OCI-LY1 (cell line): ENCODE results near the gene ASCL2.

Experiments
- H2AFZ ChIP-seq: fragments of 200-600 bp; sonication (generic), shearing (Covaris generic); 2 replicates; pipeline ENCODE4 v1.6.0; 2014; ENCODE audit warnings: antibody characterized with exemption, mild to moderate bottlenecking, low read length
- H3F3A ChIP-seq: fragments of 200-600 bp; sonication (generic), shearing (Covaris generic); 2 replicates; pipeline ENCODE4 v1.6.0; 2014; ENCODE audit warnings: mild to moderate bottlenecking, antibody characterized with exemption, low read length, moderate library complexity; ENCODE audit not compliant: insufficient read depth
- H3K27ac ChIP-seq: fragments of 200-600 bp; sonication (generic); 2 replicates; pipeline ENCODE4 v1.5.1; 2014; ENCODE audit warnings: low read length, mixed run types, mild to moderate bottlenecking, low read depth; ENCODE audit not compliant: poor library complexity, severe bottlenecking
- H3K27me3 ChIP-seq: fragments of 200-600 bp; sonication (generic); 2 replicates; pipeline ENCODE4 v1.6.0; 2014; ENCODE audit warnings: antibody characterized with exemption, mild to moderate bottlenecking, low read length, moderate library complexity; ENCODE audit not compliant: insufficient read depth
- H3K36me3 ChIP-seq: fragments of 200-600 bp; sonication (generic); 2 replicates; pipeline ENCODE4 v1.6.1; 2014; ENCODE audit warnings: mild to moderate bottlenecking, antibody characterized with exemption, low read length, moderate library complexity, mixed read lengths; ENCODE audit not compliant: insufficient read depth
- H3K4me1 ChIP-seq: fragments of 200-600 bp; sonication (generic); 2 replicates; pipeline ENCODE4 v1.5.1; 2014; ENCODE audit warnings: mild to moderate bottlenecking, low read length, moderate library complexity; ENCODE audit not compliant: insufficient read depth, severe bottlenecking
- H3K4me2 ChIP-seq: fragments of 200-600 bp; sonication (generic), shearing (Covaris generic); 2 replicates; pipeline ENCODE4 v1.6.1; 2014; ENCODE audit warnings: low read length
- H3K4me3 ChIP-seq: fragments of 200-600 bp; sonication (generic); 2 replicates; pipeline ENCODE4 v1.5.1; 2014; ENCODE audit warnings: low read length, low read depth, mild to moderate bottlenecking, mixed read lengths; ENCODE audit not compliant: poor library complexity, severe bottlenecking
- H3K79me2 ChIP-seq: fragments of 200-600 bp; shearing (Covaris generic); 2 replicates; pipeline ENCODE4 v1.6.1; 2016; ENCODE audit warnings: mixed run types, low read length, mixed read lengths; ENCODE audit not compliant: insufficient read depth
- H3K9ac ChIP-seq: fragments of 200-600 bp; sonication (generic), shearing (Covaris generic); 2 replicates; pipeline ENCODE4 v1.6.1; 2014; ENCODE audit warnings: mild to moderate bottlenecking, low read length, mixed read lengths
- H3K9me2 ChIP-seq: fragments of 200-600 bp; sonication (generic), shearing (Covaris generic); 2 replicates; pipeline ENCODE4 v1.6.1; 2014; ENCODE audit warnings: low read depth, mild to moderate bottlenecking, low read length, mixed read lengths
- H3K9me3 ChIP-seq: fragments of 200-600 bp; shearing (Covaris generic); 2 replicates; pipeline ENCODE4 v1.6.1; 2014; ENCODE audit warnings: low read length, mixed read lengths
- H4K20me1 ChIP-seq: fragments of 200-600 bp; sonication (generic), shearing (Covaris generic); 2 replicates; pipeline ENCODE4 v1.6.0; 2016; ENCODE audit warnings: mild to moderate bottlenecking, low read length; ENCODE audit not compliant: insufficient read depth
- CTCF ChIP-seq: fragments of 200-600 bp; sonication (generic), shearing (Covaris generic); IDR thresholded peaks from 2 replicates; pipeline ENCODE4 v1.5.1; 2017; ENCODE audit warnings: mild to moderate bottlenecking, antibody characterized with exemption, low read length, moderate library complexity, mixed read lengths
- EZH2 ChIP-seq: fragments of 200-600 bp; sonication (generic), shearing (Covaris generic); IDR thresholded peaks from 2 replicates; pipeline ENCODE4 v1.8.0; 2017; ENCODE audit warnings: borderline replicate concordance, mixed run types, mild to moderate bottlenecking, antibody characterized with exemption, low read length, moderate library complexity, mixed read lengths

Gene ASCL2

DNA sequence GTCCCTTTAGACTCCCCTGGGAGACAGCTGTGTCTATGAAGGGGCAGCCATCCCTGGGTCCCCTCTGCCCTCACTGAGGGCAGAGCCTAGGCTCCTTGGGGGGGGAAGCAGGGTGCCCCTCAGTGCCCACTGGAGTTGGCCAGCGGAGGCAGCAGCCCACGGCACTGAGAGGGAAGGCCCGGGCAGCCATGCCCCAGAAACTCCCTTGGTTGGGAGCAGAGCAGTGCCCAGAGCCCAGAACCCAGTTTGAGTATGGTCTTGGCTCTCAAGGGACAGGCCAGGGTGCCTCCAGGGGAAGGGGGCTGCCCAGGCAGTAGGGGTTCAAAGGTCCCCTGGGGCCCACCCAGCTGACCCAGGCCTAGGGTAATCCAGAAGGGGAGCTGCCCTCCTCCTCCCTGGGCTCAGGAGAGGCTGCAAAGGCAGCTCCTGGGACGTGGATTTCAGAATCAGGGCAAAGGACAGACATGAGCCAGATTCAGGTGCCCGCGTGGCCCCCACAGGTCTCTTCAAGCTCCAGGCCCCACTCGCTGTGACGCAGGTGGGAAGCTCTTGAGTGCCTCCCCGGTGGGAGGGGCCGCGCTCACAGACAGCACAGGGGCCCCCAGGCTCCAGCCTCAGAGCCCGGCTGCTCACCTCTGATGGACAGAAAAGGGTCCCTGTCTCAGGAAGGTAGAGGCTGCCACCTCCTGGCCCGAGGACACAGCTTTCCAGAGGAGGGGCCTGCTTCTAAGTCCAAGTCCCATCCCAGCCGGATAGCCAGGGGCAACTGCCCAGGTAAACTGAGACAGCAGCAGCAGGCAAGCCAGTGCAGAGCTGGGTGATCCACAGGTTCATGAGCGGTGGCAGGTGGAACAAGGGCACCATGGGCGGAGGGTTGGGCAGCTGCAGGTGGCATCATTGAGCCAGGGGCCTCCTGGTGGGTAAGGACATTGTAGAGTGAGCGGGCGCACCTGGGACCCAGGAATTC, 28.7 kb upstream of the ASCL2 start:
- H3K4me2 ChIP-seq: no peak overlapping the region
- no peak overlapping the region for H3K27ac ChIP-seq
- no peaks in the 10 kb centered on the region for H3K9me2 ChIP-seq
- no peaks in the 10 kb centered on the region for H3K4me1 ChIP-seq
- H3K9me3 ChIP-seq: no peaks in the 10 kb centered on the region
- no peaks in the 10 kb centered on the region for H3K36me3 ChIP-seq
- H3F3A ChIP-seq: no peaks in the 10 kb centered on the region
- H3K79me2 ChIP-seq: no peaks in the 10 kb centered on the region
- TF ChIP-seq CTCF (no peak), EZH2 (no peak)
- H4K20me1 ChIP-seq: no peaks in the 10 kb centered on the region
- peaks cover 3% of the 10 kb centered on the region; the same call in 1 of the 2 replicates for H3K27me3 ChIP-seq
- no peak overlapping the region for H3K4me3 ChIP-seq
- no peak overlapping the region for H2AFZ ChIP-seq
- no peak overlapping the region for H3K9ac ChIP-seq

GRCh38 chr11:2298131-2298794, 27.9 kb upstream of the ASCL2 start:
- Histone ChIP-seq H3K4me2 (no peak overlapping the region), H3K79me2 (no peaks in the 10 kb centered on the region), H3K27ac (no peak overlapping the region), H3K4me1 (no peaks in the 10 kb centered on the region), H3F3A (no peaks in the 10 kb centered on the region), H2AFZ (no peak overlapping the region), H3K36me3 (no peaks in the 10 kb centered on the region), H3K9me2 (no peaks in the 10 kb centered on the region), H3K9ac (no peak overlapping the region), H4K20me1 (no peaks in the 10 kb centered on the region), H3K9me3 (no peaks in the 10 kb centered on the region), H3K4me3 (no peak overlapping the region), H3K27me3 (peaks cover 3% of the 10 kb centered on the region; the same call in 1 of the 2 replicates)
- TF ChIP-seq CTCF (no peak), EZH2 (no peak)

GRCh38 chr11:2297623-2298030, 27.2 kb upstream of the ASCL2 start:
- H4K20me1 ChIP-seq: no peaks in the 10 kb centered on the region
- no peaks in the 10 kb centered on the region for H3K9me3 ChIP-seq
- no peak overlapping the region for H3K4me2 ChIP-seq
- no peak overlapping the region for H2AFZ ChIP-seq
- H3K79me2 ChIP-seq: no peaks in the 10 kb centered on the region
- H3K4me1 ChIP-seq: no peaks in the 10 kb centered on the region
- no peaks in the 10 kb centered on the region for H3K9me2 ChIP-seq
- no peaks in the 10 kb centered on the region for H3K36me3 ChIP-seq
- peaks cover 3% of the 10 kb centered on the region; the same call in 1 of the 2 replicates for H3K27me3 ChIP-seq
- no peaks in the 10 kb centered on the region for H3F3A ChIP-seq
- H3K4me3 ChIP-seq: no peak overlapping the region
- TF ChIP-seq CTCF (no peak), EZH2 (no peak)
- H3K27ac ChIP-seq: no peak overlapping the region
- no peak overlapping the region for H3K9ac ChIP-seq
